Activated CD8-positive, alpha-beta memory T cell treated with anti-CD3 and anti-CD28 coated beads, Interleukin-2, amount 10 ng/mL, durations not matched to agents 7 days and 5 days (primary cell): ENCODE data around the gene TUBA1B. TPM values are rescaled to one million over a fixed set of nuclear protein-coding genes. Genes with fewer than 3 reads are reported as not detected.
"Not testable (repeated sequence)": the region's sequence is repeated elsewhere in the genome, so short reads cannot be mapped to it uniquely, and the experiment has no call there.

Source experiments
- ATAC-seq: fragments of 150-1000 bp; cut with Tn5 transposase; one replicate; pipeline ENCODE4 v1.10.0; 2021; ENCODE audit warnings: moderate library complexity
- CTCF ChIA-PET: fragments of 350-600 bp; sonication (Branson Sonifier 250); formaldehyde crosslinking; loops from one replicate; lab custom pipeline; 2021; ENCODE audit warnings: antibody characterized with exemption; lab: Charles Lee
- DNase-seq: peaks from one replicate; pipeline ENCODE4 v3.0.0-alpha.2; 2020
- H3K27ac Mint-ChIP-seq: one replicate; pipeline ENCODE4 v1.8.0; 2021; ENCODE audit warnings: mild to moderate bottlenecking, mixed read lengths
- H3K27me3 Mint-ChIP-seq: one replicate; pipeline ENCODE4 v1.8.0; 2021; ENCODE audit warnings: mixed read lengths
- H3K36me3 Mint-ChIP-seq: one replicate; pipeline ENCODE4 v1.8.0; 2021; ENCODE audit warnings: mild to moderate bottlenecking, mixed read lengths
- H3K4me1 Mint-ChIP-seq: one replicate; pipeline ENCODE4 v1.8.0; 2021; ENCODE audit warnings: mixed read lengths
- H3K4me3 Mint-ChIP-seq: one replicate; pipeline ENCODE4 v1.8.0; 2021; ENCODE audit warnings: mild to moderate bottlenecking, moderate library complexity, mixed read lengths
- H3K9me3 Mint-ChIP-seq: one replicate; pipeline ENCODE4 v1.8.0; 2022; ENCODE audit warnings: low read depth, mixed read lengths
- total RNA-seq, 2 experiments: library from RNA; stranded (reverse); gene quantifications; one replicate each; pipeline ENCODE4 v1.2.3, GENCODE V29; 2021

Gene TUBA1B
- total RNA-seq: 1,000 to 10,000 TPM; 1,970 to 2,009 TPM

GRCh38 chr12:49131051-49131893 lies at the start of gene TUBA1B:
Gene TUBA1B, minus strand, starts transcription at chr12:49131395. Its CDS starts 95 bp downstream, at chr12:49131300.
- CTCF ChIA-PET: interaction anchor here (0.8 to 4.6 kb wide), 27 partner anchors 9 to 191 kb away, joined by 3 to 38 read pairs (median 5); partner anchors contain the start of genes DHH, LMBR1L, RHEBL1 and TROAP
- ATAC-seq (peak; percentile 79), DNase-seq (peak; percentile 94)
- Mint-ChIP-seq H3K9me3 (no peaks in the 10 kb centered on the region), H3K4me1 (peaks cover 51% of the 10 kb centered on the region), H3K4me3 (peak within 1 kb of the TSS; percentile 84), H3K27ac (peak within 1 kb of the TSS; percentile 99), H3K36me3 (peaks cover 43% of the 10 kb centered on the region), H3K27me3 (peaks cover 6% of the 10 kb centered on the region)

DNA sequence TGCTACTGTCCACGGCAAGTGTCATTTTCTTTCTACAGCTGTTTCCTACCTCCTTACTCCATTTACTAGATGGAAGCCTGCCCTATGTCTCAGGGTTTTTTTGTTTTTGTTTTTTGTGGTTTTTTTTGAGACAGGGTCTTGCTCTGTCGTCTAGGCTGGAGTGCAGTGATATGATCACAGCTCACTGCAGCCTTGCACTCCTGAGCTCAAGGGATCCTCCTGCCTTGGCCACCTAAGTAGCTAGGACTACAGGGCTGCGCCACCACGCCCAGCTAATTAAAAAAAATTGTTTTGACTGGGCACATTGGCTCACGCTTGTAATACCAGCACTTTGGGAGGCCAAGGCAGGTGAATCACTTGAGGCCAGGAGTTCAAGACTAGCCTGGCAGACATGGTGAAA lies 43.0 kb upstream of the TUBA1B start:
- peaks cover 1% of the 10 kb centered on the region for H3K36me3 Mint-ChIP-seq
- H3K9me3 Mint-ChIP-seq: no peaks in the 10 kb centered on the region
- ATAC-seq: no peak
- H3K27ac Mint-ChIP-seq: no peak overlapping the region
- H3K27me3 Mint-ChIP-seq: peaks cover 3% of the 10 kb centered on the region
- CTCF ChIA-PET: interaction anchor here (1.0 kb wide), 1 partner anchor 179 kb away, joined by 3 read pairs; no protein-coding TSS in a partner anchor
- H3K4me3 Mint-ChIP-seq: no peak overlapping the region
- H3K4me1 Mint-ChIP-seq: no peaks in the 10 kb centered on the region
- no peak for DNase-seq

DNA sequence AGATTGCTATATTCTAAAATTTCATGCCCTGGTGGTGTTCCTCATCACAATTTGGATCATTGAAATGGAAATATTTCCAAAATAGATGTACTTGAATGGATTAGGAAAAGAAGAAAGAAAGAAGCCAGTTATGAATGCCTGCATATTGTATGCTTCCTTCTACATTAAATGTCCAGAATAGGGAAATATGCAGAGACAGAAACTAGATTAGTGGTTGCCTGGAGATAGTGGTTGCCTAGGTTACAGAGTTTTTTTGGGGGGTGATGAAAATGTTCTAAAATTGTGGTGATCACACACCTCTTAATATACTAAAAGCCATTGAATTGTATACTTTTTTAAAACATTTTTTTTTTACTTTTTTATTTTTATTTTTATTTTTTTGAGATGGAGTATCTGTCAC lies 39.7 kb upstream of the TUBA1B start:
- no peak for ATAC-seq
- Mint-ChIP-seq H3K4me1 (no peaks in the 10 kb centered on the region), H3K4me3 (no peak overlapping the region), H3K27ac (no peak overlapping the region), H3K9me3 (no peaks in the 10 kb centered on the region), H3K27me3 (peaks cover 9% of the 10 kb centered on the region), H3K36me3 (no peaks in the 10 kb centered on the region)
- no peak for DNase-seq
- CTCF ChIA-PET: interaction anchor here (0.9 to 1.2 kb wide), 2 partner anchors 41 to 64 kb away, joined by 3 to 5 read pairs; no protein-coding TSS in a partner anchor

DNA sequence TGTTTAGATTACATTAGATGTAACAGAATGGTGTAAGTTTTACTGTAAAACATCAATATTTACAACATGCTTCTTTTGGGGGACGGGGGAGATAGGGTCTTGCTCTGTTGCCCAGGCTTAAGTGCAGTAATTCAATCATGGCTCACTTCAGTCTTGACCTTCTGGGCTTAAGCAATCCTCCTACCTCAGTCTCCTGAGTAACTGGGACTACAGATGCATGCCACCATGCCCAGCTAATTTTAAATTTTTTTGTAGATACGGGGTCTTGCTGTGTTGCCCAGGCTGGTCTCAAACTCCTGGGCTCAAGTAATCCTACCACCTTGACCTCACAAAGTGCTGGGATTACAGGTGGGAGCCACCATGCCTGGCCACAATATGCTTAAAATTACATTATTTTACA lies 33.9 kb upstream of the TUBA1B start:
- CTCF ChIA-PET: no interaction called here
- H3K36me3 Mint-ChIP-seq: no peaks in the 10 kb centered on the region
- no peak for DNase-seq
- H3K4me3 Mint-ChIP-seq: no peak overlapping the region
- no peak overlapping the region for H3K27ac Mint-ChIP-seq
- no peaks in the 10 kb centered on the region for H3K9me3 Mint-ChIP-seq
- no peak for ATAC-seq
- no peaks in the 10 kb centered on the region for H3K4me1 Mint-ChIP-seq
- peaks cover 6% of the 10 kb centered on the region for H3K27me3 Mint-ChIP-seq

DNA sequence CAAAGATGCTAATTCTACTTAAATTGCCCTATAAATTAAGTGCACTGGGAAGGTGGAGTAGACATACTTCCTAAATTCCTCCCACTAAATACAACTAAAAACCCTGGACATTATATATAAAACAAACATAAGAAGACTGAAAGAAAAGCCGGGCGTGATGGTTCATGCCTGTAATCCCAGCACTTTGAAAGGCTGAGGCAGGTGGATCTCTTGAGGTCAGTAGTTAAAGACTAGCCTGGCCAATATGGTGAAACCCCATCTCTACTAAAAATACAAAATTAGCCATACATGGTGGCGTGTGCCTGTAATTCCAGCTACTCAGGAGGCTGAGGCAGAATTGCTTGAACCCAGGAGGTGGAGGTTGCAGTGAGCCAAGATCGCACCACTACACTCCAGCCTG lies 30.7 kb upstream of the TUBA1B start:
- H3K4me1 Mint-ChIP-seq, CTCF ChIA-PET, H3K9me3 Mint-ChIP-seq, H3K27ac Mint-ChIP-seq, H3K36me3 Mint-ChIP-seq, H3K27me3 Mint-ChIP-seq, ATAC-seq, H3K4me3 Mint-ChIP-seq, DNase-seq: not testable (repeated sequence)

- Mint-ChIP-seq H3K27me3 (no peaks in the 10 kb centered on the region), H3K4me1 (no peaks in the 10 kb centered on the region), H3K27ac (no peak overlapping the region), H3K36me3 (no peaks in the 10 kb centered on the region), H3K9me3 (no peaks in the 10 kb centered on the region), H3K4me3 (no peak overlapping the region)
- DNase-seq (no peak), ATAC-seq (no peak)
- CTCF ChIA-PET: no interaction called here
Observed at GRCh38 chr12:49161092-49161795, 30.0 kb upstream of the TUBA1B start.

- no peaks in the 10 kb centered on the region for H3K36me3 Mint-ChIP-seq
- no peaks in the 10 kb centered on the region for H3K9me3 Mint-ChIP-seq
- no peaks in the 10 kb centered on the region for H3K4me1 Mint-ChIP-seq
- DNase-seq (no peak), ATAC-seq (no peak)
- no peak overlapping the region for H3K27ac Mint-ChIP-seq
- H3K4me3 Mint-ChIP-seq: no peak overlapping the region
- no peaks in the 10 kb centered on the region for H3K27me3 Mint-ChIP-seq
- CTCF ChIA-PET: interaction anchor here (0.6 to 0.8 kb wide), 3 partner anchors 75 to 854 kb away, joined by 3 read pairs; no protein-coding TSS in a partner anchor
Observed at GRCh38 chr12:49160399-49160798, 29.2 kb upstream of the TUBA1B start.

DNA sequence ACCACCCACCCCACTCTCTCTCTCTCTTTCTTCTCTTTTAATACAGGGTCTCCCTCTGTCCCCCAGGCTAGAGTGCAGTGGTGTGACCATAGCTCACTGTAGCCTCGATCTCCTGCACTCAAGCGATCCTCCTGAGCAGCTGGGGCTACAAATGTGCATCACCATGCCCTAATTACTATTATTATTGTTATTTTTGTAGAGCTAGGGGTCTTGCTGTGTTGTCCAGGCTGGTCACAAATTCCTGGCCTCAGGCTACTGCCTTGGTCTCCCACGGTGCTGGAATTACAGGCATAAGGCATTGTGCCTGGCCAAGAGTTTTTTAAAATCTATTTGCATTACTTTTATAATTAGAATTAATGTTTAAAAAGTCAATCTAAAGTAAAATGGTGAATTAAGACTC lies 23.0 kb upstream of the TUBA1B start:
- Mint-ChIP-seq H3K27ac (no peak overlapping the region), H3K27me3 (no peaks in the 10 kb centered on the region), H3K4me1 (peaks cover 5% of the 10 kb centered on the region), H3K9me3 (no peaks in the 10 kb centered on the region), H3K4me3 (no peak overlapping the region), H3K36me3 (peaks cover 3% of the 10 kb centered on the region)
- CTCF ChIA-PET: no interaction called here
- DNase-seq (no peak), ATAC-seq (no peak)

DNA sequence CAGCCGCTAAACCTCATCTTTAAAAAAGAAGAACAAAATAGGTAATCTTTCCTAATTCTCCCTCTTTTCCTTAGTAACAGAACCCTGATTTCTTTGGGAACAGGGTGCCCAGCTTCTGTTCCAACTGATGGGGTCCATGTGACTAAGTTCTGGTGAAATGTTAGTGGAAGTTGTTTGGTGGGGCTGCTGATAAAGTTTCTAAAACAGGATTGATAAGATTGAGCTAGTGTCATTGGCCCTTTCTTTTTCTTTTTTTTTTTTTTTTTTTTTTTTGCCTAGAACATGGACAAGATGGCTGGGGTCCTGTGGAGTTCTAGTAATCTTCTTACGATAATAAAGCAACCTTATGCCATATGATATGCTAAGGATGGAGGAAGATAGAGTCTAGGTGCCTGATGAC lies 16.2 kb upstream of the TUBA1B start:
- no peaks in the 10 kb centered on the region for H3K9me3 Mint-ChIP-seq

GRCh38 chr12:49146406-49146805 lies 15.2 kb upstream of the TUBA1B start:
- Mint-ChIP-seq H3K4me1 (peaks cover 5% of the 10 kb centered on the region), H3K27ac (no peak overlapping the region)

More for the DNA sequence above, 16.2 kb upstream of the TUBA1B start:
- Mint-ChIP-seq H3K27ac (no peak overlapping the region), H3K4me1 (peaks cover 5% of the 10 kb centered on the region), H3K36me3 (peaks cover 3% of the 10 kb centered on the region), H3K4me3 (no peak overlapping the region), H3K27me3 (no peaks in the 10 kb centered on the region)
- DNase-seq (no peak), ATAC-seq (no peak)
- CTCF ChIA-PET: interaction anchor here (0.7 to 0.9 kb wide), 2 partner anchors 59 to 111 kb away, joined by 4 read pairs; no protein-coding TSS in a partner anchor

GRCh38 chr12:49144384-49144783 lies 13.2 kb upstream of the TUBA1B start:
- no peak for DNase-seq
- Mint-ChIP-seq H3K27me3 (no peaks in the 10 kb centered on the region), H3K36me3 (peaks cover 3% of the 10 kb centered on the region), H3K4me3 (no peak overlapping the region), H3K9me3 (no peaks in the 10 kb centered on the region), H3K27ac (no peak overlapping the region), H3K4me1 (no peaks in the 10 kb centered on the region)
- CTCF ChIA-PET: interaction anchor here (1.2 kb wide), 1 partner anchor 56 kb away, joined by 4 read pairs; no protein-coding TSS in a partner anchor
- ATAC-seq: no peak

More at GRCh38 chr12:49146406-49146805, 15.2 kb upstream of the TUBA1B start:
- DNase-seq (no peak), ATAC-seq (no peak)
- H3K36me3 Mint-ChIP-seq: peaks cover 3% of the 10 kb centered on the region
- H3K27me3 Mint-ChIP-seq: no peaks in the 10 kb centered on the region
- no peaks in the 10 kb centered on the region for H3K9me3 Mint-ChIP-seq
- CTCF ChIA-PET: interaction anchor here (0.8 to 1.4 kb wide), 4 partner anchors 17 to 201 kb away, joined by 3 to 5 read pairs (median 4); no protein-coding TSS in a partner anchor
- no peak overlapping the region for H3K4me3 Mint-ChIP-seq

GRCh38 chr12:49138999-49139398 lies 7.8 kb upstream of the TUBA1B start:
- H3K27me3 Mint-ChIP-seq: no peaks in the 10 kb centered on the region
- no peak for DNase-seq
- no peak overlapping the region for H3K27ac Mint-ChIP-seq
- no peak for ATAC-seq
- H3K36me3 Mint-ChIP-seq: peaks cover 7% of the 10 kb centered on the region
- peaks cover 10% of the 10 kb centered on the region for H3K4me1 Mint-ChIP-seq
- H3K9me3 Mint-ChIP-seq: no peaks in the 10 kb centered on the region
- CTCF ChIA-PET: interaction anchor here (1.5 kb wide), 1 partner anchor 40 kb away, joined by 4 read pairs; no protein-coding TSS in a partner anchor
- H3K4me3 Mint-ChIP-seq: no peak overlapping the region

GRCh38 chr12:49138587-49138986 lies 7.4 kb upstream of the TUBA1B start:
- peaks cover 7% of the 10 kb centered on the region for H3K36me3 Mint-ChIP-seq
- no peak overlapping the region for H3K4me3 Mint-ChIP-seq
- ATAC-seq: no peak
- no peak overlapping the region for H3K27ac Mint-ChIP-seq
- H3K4me1 Mint-ChIP-seq: peaks cover 14% of the 10 kb centered on the region
- H3K9me3 Mint-ChIP-seq: no peaks in the 10 kb centered on the region
- no peak for DNase-seq
- CTCF ChIA-PET: no interaction called here
- H3K27me3 Mint-ChIP-seq: no peaks in the 10 kb centered on the region
